Measurements from ENCODE around the gene GLRX5.
A peak's percentile ranks its signal among the peaks of the same experiment; 100 is the strongest.

GLRX5 gene

DNA sequence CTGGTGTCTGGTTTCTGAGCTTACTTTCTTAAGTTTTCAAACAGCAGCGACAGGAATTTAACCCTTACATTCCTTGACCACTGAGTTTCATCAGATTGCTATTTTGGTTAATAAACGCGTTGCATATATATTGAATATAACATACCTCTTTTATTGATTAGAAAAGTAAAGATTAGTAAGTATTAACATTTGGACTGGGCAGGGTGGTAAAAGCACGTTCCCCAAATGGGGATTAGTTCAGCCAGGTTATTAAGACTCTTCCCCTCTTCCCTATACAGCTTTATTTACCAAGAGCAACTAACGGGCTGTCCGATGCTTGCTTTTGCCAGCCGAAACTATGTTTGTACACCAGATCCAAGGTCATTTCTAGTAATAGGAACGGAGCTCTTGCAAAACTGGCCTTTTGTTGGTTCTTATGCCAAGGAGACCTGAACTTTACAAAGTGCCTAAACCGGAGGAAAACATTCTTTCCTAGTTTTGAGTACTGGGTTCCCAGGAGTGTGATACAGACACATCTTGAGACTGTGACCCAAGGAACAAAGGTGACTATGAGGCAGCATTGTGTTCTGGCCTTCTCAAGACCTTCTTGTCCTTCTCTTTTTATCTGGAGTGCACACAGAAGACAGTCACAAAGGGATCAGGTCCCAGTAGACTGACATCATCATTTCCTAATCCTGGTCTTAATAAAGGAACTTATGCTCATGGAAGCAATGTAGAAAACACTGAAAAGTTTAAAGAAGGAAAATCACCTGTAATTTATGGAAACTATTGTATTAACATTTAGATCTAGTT, 2.6 kb downstream of the GLRX5 start:
- DNase-seq, result no peak

- DNase-seq, result no peak
Observed at GRCh38 chr14:95538801-95539509, 4.1 kb downstream of the GLRX5 start.

GRCh38 chr14:95540236-95540855, 5.5 kb downstream of the GLRX5 start:
- no peak for DNase-seq

- no peak for DNase-seq
Observed at GRCh38 chr14:95541346-95541745, 6.5 kb downstream of the GLRX5 start.

GRCh38 chr14:95541932-95542930, 7.4 kb downstream of the GLRX5 start:
- DNase-seq, result no peak

DNA sequence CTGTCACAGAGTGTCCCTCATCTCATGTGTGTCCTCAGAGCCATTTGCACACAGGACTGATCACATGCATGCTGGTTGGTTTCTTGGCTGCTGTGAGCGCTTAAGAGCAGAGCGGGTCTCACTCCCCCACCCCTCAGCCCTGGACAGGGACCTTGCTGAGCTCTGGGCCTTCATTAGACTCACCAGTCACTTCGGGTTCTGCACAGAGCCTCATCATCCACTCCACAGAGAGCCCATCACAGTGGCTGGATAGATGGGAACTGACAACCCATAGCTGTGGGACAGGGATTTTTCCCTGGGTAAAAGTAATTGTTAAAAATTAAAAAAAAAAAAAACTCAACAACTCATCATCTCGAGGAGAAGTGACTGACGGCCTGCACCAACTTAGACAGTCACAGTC, 8.2 kb downstream of the GLRX5 start:
- no peak for DNase-seq

DNA sequence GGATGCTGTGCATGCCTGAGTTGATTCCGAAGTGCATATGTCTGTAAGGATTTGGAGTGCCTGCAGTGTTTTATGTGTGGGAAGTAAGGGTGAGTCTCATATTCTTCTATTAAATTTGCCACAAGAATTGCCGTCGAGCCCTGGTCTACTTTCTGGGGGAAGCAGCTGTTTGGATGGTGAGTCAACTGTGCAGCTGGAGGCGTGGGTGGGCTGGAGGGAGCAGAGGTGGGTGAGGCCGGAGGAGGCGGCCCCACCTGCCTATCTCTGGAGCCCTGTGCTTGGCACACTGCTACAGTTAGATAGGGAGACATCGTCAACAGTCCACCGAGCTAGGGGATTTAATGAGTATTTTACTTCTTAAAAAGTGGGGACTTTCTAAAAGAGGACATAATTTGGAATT, 9.7 kb downstream of the GLRX5 start:
- DNase-seq, result no peak

- DNase-seq, result no peak
Observed at GRCh38 chr14:95545515-95546168, 10.8 kb downstream of the GLRX5 start.

DNA sequence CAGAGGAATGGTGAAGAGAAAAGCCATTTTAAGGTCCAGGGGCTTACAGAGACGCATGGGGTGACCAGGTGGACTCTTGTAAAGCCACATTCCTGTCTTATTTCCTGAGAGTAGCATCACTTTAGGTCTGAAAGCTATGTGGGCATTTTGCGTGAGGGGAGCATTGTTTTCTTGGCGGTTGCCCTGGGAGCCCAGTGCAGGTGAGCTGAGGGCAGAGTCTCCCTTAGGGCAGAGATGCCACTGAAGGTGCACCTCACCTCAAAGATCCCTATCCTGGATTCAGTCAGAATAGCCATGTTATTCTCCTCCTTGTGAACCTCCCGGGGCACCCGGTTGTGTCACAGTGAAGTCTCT, 12.4 kb downstream of the GLRX5 start:
- DNase-seq, result no peak

DNA sequence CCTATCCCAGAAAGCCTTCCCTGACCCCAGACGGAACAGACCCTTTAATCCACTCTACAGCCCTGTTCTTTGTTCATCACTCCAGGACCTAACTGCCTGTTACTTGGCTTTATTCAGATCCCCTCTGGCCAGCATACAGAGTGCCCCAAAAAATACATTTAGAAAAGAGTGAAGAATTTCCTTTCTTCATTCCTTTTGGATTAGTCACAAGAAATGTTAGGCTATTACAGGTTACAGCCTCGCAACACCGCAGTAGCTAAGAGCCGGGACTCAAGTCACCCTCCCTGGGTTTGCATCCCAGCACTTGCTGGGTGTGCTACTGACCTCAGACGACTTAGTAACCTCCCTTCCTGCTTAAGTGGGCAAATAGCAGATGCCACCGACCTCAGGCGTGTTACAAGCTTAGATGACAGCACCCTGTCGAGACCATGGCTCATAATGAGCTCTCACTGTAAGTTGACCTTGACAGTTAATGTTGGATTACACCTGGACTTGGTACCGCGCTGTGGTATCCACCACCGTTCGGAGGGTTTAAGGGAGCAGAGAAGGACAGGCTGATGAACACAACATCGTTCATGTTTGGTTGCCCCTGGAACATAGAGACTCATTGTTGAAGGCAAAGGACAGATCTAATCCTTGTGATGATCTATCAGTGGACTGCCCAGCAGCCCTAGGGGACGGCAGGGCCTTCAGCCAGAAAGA, 12.9 kb downstream of the GLRX5 start:
- DNase-seq, result no peak

DNA sequence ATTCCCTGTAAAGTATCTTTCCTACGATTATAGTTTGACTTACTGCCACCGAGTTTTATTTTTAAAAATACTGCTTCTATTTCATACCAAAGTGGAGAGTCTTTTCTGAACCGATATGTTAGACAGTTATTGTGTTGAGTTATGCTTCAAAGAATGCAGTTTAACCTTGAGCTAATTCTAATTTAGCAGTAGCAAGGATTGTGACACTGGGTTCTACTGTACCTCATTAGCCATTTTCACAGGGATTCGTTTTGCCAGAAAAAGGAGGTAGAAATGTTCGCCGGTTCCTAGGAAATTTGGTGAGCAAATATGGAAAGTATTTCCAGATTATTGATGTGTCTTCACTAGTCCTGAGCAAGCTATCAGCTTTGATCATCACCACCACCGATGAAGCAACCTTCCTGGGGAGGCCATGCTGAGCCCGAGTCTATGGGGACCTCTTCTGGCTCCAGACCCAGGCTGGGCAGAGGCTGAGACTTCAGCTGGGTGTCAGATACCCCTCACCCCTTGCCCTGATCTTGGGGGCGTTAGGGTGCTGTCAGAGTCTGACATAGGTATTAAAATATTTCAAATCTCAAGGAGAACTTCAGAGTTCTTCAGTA, 13.6 kb downstream of the GLRX5 start:
- no peak for DNase-seq

DNA sequence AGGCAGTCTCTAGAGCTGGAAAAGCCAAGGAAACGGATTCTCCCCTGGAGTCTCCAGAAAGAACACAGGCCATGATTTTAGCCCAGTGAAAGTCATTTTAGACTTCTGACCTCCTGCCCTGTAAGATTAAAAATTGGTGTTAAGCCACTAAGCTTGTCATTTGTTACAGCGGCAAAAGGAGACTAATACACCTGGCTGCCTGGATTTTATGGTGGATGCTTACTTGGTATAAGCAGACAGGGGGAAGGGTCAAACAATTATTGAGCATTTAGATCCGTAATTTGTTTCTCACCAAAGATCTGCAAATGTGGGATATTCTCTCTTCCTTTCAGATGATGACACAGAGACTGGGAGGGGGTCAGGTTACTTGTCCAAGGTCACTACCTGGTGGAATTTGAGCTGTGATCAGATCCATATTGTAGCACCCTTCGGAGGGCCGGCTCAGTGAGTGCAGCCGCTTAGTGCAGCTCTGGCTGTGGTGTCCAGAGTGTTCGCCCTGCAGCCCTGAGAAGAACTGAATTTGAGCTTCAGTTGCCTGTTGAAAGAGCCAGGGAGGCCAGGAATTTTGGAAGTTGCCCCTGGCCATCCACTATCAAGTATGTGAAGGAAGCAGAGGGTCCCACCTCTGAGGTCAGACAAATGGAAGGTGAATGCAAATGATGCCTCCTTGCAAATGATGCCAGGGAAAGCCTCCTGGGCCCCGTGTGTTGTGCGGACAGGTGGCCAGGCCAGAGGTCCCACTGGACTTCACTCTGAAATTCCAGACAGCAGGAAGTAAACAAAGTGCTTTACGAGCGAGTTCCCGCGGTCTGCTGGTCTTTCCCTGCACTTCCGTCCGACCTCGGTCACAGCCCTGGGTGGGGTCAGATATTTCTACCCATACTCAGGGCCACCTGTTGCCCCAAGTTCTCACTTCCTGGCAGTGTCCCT, 15.1 kb downstream of the GLRX5 start:
- no peak for DNase-seq

DNA sequence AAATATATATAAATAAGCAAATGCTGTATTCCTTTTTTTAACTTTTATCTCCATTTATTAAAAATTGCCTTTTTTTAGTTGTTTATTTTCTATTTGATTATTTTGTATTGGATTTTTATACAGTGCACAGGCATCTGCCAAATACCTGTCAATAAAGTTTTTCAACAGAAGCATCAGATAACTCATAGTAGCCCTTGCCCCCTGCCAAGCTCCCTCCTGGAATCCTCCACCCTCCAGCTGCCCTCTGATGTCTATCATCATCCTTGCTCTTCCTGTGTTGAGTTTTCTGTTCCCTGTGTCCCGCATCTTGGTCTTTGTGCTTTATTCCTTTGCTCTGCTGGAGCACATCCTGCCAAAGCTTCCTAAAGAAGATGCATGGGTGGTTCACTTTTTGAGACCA, 16.6 kb downstream of the GLRX5 start:
- no peak for DNase-seq

DNA sequence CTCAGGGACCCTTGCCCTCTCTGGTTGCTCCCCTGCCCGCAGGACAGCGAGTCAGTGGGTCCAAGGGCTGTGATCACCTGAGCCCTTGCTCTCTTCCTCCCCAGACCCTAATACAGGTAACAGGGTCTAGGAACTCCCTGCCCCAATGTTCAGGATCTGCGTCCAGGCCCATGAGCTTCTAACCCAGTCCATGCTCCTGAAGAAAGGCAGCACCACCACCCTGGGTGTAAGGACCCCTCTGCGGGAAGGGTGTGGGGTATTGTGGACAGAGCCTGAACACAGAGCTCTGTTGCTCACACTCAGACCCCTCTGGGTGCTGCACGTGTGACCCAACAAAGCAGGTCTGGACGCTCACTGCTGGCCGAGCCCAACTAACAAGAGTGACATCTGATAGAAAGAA, 18.3 kb downstream of the GLRX5 start:
- no peak for DNase-seq

DNA sequence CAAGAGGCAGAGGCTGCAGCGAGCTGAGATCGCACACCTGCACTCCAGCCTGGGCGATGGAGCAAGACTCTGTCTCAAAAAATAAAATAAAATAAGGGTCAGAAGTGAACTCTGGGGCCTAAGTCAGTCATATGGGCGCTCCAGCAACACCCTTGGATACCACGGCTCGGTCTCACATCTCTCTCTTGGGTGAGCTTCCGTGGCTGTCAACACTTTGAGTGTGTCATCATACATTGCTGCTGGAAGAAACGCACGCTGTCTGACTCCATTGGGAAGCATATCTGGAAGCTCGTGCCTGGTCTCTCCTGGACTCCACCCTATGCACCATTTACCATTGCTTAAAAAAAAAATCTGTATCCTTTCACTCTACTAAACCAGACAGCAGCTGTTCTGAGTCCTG, 20.2 kb downstream of the GLRX5 start:
- DNase-seq, result no peak

GRCh38 chr14:95557291-95557690, 22.4 kb downstream of the GLRX5 start:
- no peak for DNase-seq

GRCh38 chr14:95557832-95558231, 23.0 kb downstream of the GLRX5 start:
- DNase-seq, result no peak

DNA sequence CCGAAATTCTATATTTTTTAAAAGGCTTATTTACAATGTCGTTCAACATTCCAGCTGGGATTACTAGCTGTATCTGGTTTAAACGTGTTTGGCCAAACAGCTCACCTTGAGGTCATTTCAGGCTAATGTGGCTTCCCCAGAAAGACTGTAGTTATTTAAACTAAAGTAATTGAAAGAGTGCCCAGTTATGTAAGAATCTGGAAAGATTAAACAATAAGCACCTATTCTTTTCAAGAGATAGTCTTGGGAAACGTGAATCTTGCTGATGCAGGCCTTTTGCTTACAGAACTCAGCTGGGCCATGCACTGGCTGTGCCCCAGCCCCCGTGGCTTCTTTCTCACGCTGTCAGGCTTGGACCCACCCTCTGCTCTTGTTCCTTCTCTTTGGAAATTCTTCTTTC, 24.4 kb downstream of the GLRX5 start:
- DNase-seq, result no peak

DNA sequence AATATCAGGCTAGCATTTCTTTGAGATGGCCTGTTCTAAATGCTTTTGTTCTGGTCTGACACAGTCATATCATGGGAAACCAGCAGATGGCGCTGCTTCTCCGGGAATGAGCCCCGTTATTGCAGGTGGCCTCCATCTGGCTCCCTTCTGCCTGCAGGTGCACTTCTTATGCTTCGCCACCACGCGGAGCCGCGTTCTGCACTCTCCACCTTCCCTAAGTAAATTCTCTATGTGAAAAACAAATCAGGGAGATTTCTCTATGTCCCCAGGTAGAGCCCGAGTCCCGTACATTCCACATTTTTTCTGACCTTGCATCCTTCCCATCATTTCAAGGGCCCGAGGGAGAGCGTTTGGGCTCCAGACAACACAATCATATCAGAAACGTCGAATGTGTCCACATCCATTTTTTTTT, 26.2 kb downstream of the GLRX5 start:
- peak; percentile 88 for DNase-seq

All from activated CD4-positive, alpha-beta T cell treated with anti-CD3 and anti-CD28 coated beads, Interleukin-2, amount 50 U/mL, for 16 hours (primary cell).